NCI-H2196 treated with DMSO at 0.1 percent for 48 hours (cell line): ENCODE measurements around the gene MBL2.

Experiments used
- DNase-seq: peaks from one replicate; lab custom pipeline; 2025; ENCODE audit not compliant: unreplicated experiment; lab: John Stamatoyannopoulos, UW

MBL2 gene

GRCh38 chr10:52740913-52741675, 31.5 kb downstream of the MBL2 start:
- no peak for DNase-seq

- no peak for DNase-seq
Measured at GRCh38 chr10:52740155-52740549, 32.4 kb downstream of the MBL2 start.

GRCh38 chr10:52739380-52740154, 33.0 kb downstream of the MBL2 start:
- DNase-seq = no peak

GRCh38 chr10:52738951-52739350, 33.6 kb downstream of the MBL2 start:
- DNase-seq = no peak

GRCh38 chr10:52729271-52730104, 43.1 kb downstream of the MBL2 start:
- no peak for DNase-seq

- no peak for DNase-seq
Measured at GRCh38 chr10:52720018-52720417, 52.6 kb downstream of the MBL2 start.
